Liver (tissue), 9 donors: ENCODE measurements around the gene AFDN. TPM values are rescaled to one million over a fixed set of nuclear protein-coding genes. Genes with fewer than 3 reads are reported as not detected.

Source experiments
- DNase-seq: peaks from one replicate; pipeline ENCODE4 v3.0.0-alpha.2; 2017; ENCODE audit warnings: low spot score
- H3K27ac ChIP-seq, 2 donors: one replicate each; pipeline ENCODE4 v1.7.0; 2013; ENCODE audit warnings: inconsistent platforms in 2 of 2, low read length in 2 of 2, control low read depth in 1 of 2, low read depth in 1 of 2, mild to moderate bottlenecking in 1 of 2
- H3K27me3 ChIP-seq, 4 donors: one replicate each; pipeline versions ENCODE4 v1.6.1 to v1.7.0; 2013; ENCODE audit warnings: low read length in 3 of 4, inconsistent platforms in 1 of 4, mild to moderate bottlenecking in 1 of 4, moderate library complexity in 1 of 4; ENCODE audit not compliant: control insufficient read depth in 4 of 4, insufficient read depth in 4 of 4
- H3K36me3 ChIP-seq, 4 donors: one replicate each; pipeline versions ENCODE4 v1.6.1 to v1.7.0; 2013; ENCODE audit warnings: low read length in 3 of 4, mild to moderate bottlenecking in 3 of 4, low read depth in 1 of 4, moderate library complexity in 1 of 4; ENCODE audit not compliant: control insufficient read depth in 4 of 4, insufficient read depth in 3 of 4
- H3K4me1 ChIP-seq, 4 donors: one replicate each; pipeline versions ENCODE4 v1.6.1 to v1.7.0; 2013; ENCODE audit warnings: low read length in 3 of 4, mild to moderate bottlenecking in 3 of 4, moderate library complexity in 1 of 4; ENCODE audit not compliant: control insufficient read depth in 4 of 4, insufficient read depth in 4 of 4
- H3K4me3 ChIP-seq, 3 donors: one replicate each; pipeline versions ENCODE4 v1.6.1 to v1.7.0; 2013; ENCODE audit warnings: low read length in 3 of 3, control low read depth in 1 of 3, low read depth in 1 of 3, mild to moderate bottlenecking in 1 of 3
- H3K9ac ChIP-seq, 2 donors: one replicate each; pipeline ENCODE4 v1.7.0; 2013; ENCODE audit warnings: low read length in 2 of 2, mild to moderate bottlenecking in 2 of 2, moderate library complexity in 2 of 2, control low read depth in 1 of 2, low read depth in 1 of 2
- H3K9me3 ChIP-seq, 4 donors: one replicate each; pipeline versions ENCODE4 v1.6.1 to v1.7.0; 2013; ENCODE audit warnings: low read length in 3 of 4; ENCODE audit not compliant: control insufficient read depth in 4 of 4
- ATF3 ChIP-seq: IDR thresholded peaks from 2 replicates; pipeline ENCODE4 v1.6.1; 2016; ENCODE audit warnings: antibody characterized with exemption
- CTCF ChIP-seq: fragments of 150-350 bp; IDR thresholded peaks from 2 replicates; pipeline ENCODE4 v1.5.1; 2017; ENCODE audit warnings: improper control_type of control experiment, low read depth, low read length; ENCODE audit not compliant: missing input control
- EGR1 ChIP-seq, 2 donors: IDR thresholded peaks; 2 replicates each; pipeline ENCODE4 v1.6.1; 2016 to 2018; ENCODE audit warnings: antibody characterized with exemption in 2 of 2, low read depth in 2 of 2
- FOXA1 ChIP-seq: IDR thresholded peaks from 2 replicates; pipeline ENCODE4 v1.6.1; 2016; ENCODE audit warnings: antibody characterized with exemption
- FOXA2 ChIP-seq: IDR thresholded peaks from 2 replicates; pipeline ENCODE4 v1.6.1; 2016; ENCODE audit warnings: antibody characterized with exemption
- GABPA ChIP-seq, 2 donors: IDR thresholded peaks in 1 of 2; conservative IDR thresholded peaks in 1 of 2; 2 replicates each; pipeline ENCODE4 v1.6.1; 2016; ENCODE audit warnings: antibody characterized with exemption in 2 of 2, mild to moderate bottlenecking in 1 of 2, moderate library complexity in 1 of 2
- HNF4A ChIP-seq, 2 donors: conservative IDR thresholded peaks; 2 replicates each; pipeline ENCODE4 v1.6.1; 2016; ENCODE audit warnings: antibody characterized with exemption in 2 of 2, mild to moderate bottlenecking in 2 of 2
- HNF4G ChIP-seq: IDR thresholded peaks from 2 replicates; pipeline ENCODE4 v1.6.1; 2016; ENCODE audit warnings: antibody characterized with exemption
- JUND ChIP-seq, 2 donors: IDR thresholded peaks; 2 replicates each; pipeline ENCODE4 v1.6.1; 2016; ENCODE audit warnings: antibody characterized with exemption in 2 of 2
- MAX ChIP-seq: IDR thresholded peaks from 2 replicates; pipeline ENCODE4 v1.6.1; 2016; ENCODE audit warnings: antibody characterized with exemption
- NR2F2 ChIP-seq: IDR thresholded peaks from 2 replicates; pipeline ENCODE4 v1.6.1; 2016; ENCODE audit warnings: antibody characterized with exemption
- RAD21 ChIP-seq, 2 donors: IDR thresholded peaks; 2 replicates each; pipeline ENCODE4 v1.6.1; 2016; ENCODE audit warnings: antibody characterized with exemption in 2 of 2, mild to moderate bottlenecking in 2 of 2
- REST ChIP-seq: IDR thresholded peaks from 2 replicates; pipeline ENCODE4 v1.6.1; 2016; ENCODE audit warnings: antibody characterized with exemption, mild to moderate bottlenecking
- RXRA ChIP-seq, 2 donors: IDR thresholded peaks; 2 replicates each; pipeline ENCODE4 v1.6.1; 2017 to 2018; ENCODE audit warnings: antibody characterized with exemption in 2 of 2, mild to moderate bottlenecking in 1 of 2
- SP1 ChIP-seq: IDR thresholded peaks from 2 replicates; pipeline ENCODE4 v1.6.1; 2018; ENCODE audit warnings: antibody characterized with exemption, mild to moderate bottlenecking
- TAF1 ChIP-seq: conservative IDR thresholded peaks from 2 replicates; pipeline ENCODE4 v1.6.1; 2016; ENCODE audit warnings: antibody characterized with exemption, mild to moderate bottlenecking
- YY1 ChIP-seq: IDR thresholded peaks from 2 replicates; pipeline ENCODE4 v1.6.1; 2016; ENCODE audit warnings: antibody characterized with exemption, mild to moderate bottlenecking
- ZBTB33 ChIP-seq: IDR thresholded peaks from 2 replicates; pipeline ENCODE4 v1.6.1; 2016; ENCODE audit warnings: antibody characterized with exemption
- WGBS: extraction: QIAGEN DNeasy Blood & Tissue Kit; methylation state at CpG from one replicate; pipeline ENCODE4 v1.1.7; 2013; 5-methylcytosine and 5-hydroxymethylcytosine counted together
- polyA plus RNA-seq, 2 donors: library from polyadenylated mRNA; stranded (reverse) in 1 of 2; unstranded in 1 of 2; fragments of 200-250 nt in 1 of 2; fragments of >200 nt in 1 of 2; fragmentation: Nextera tagmentation in 1 of 2; extraction: Ambion mirVana in 1 of 2; gene quantifications; one replicate each; pipeline versions ENCODE4 v1.2.1 to v1.2.3, GENCODE V29; 2013 to 2015
- total RNA-seq, 2 donors: library from RNA; depleted of rRNA; stranded (reverse); fragments of >200 nt; gene quantifications; one replicate each; pipeline ENCODE4 v1.2.3, GENCODE V29; 2014
- donor health status: healthy.
- donor health status: healthy.
- donor health status: healthy.
- donor health status: healthy.
- donor health status: healthy.

The AFDN gene
- total and polyA plus RNA-seq, 4 donors = 21.3 to 145 (median 29.3) TPM

GRCh38 chr6:167847936-167848335 is 21.2 kb downstream of the AFDN start:
- 61% methylated on average over 1 of the region's 1 CpG for WGBS
- Histone ChIP-seq H3K4me3 (no peak overlapping the region), H3K4me1 (peaks cover under 1 to 17% (median 2%) of the 10 kb centered on the region in 4 donors), H3K27me3 (no peaks in the 10 kb centered on the region), H3K27ac (no peak overlapping the region), H3K9ac (no peak overlapping the region), H3K9me3 (no peaks in the 10 kb centered on the region), H3K36me3 (no peaks in the 10 kb centered on the region)
- DNase-seq = no peak
- no peak for TF ChIP-seq FOXA2
- no peak for TF ChIP-seq JUND (IDR thresholded peaks at IDR 0.05)
- no peak for TF ChIP-seq HNF4G
- TF ChIP-seq ZBTB33 = no peak
- TF ChIP-seq TAF1 = no peak
- no peak for TF ChIP-seq YY1
- TF ChIP-seq SP1 = no peak
- no peak for TF ChIP-seq MAX
- TF ChIP-seq REST = no peak

- H3K27me3 ChIP-seq = no peaks in the 10 kb centered on the region
- WGBS = 98% methylated on average over 4 of the region's 4 CpGs
- H3K9ac ChIP-seq = no peak overlapping the region
- no peak overlapping the region for H3K27ac ChIP-seq
- H3K36me3 ChIP-seq = no peaks in the 10 kb centered on the region
- H3K4me3 ChIP-seq = no peak overlapping the region
- no peaks in the 10 kb centered on the region for H3K9me3 ChIP-seq
- peaks cover 0 to 15% (median under 1%) of the 10 kb centered on the region in 4 donors for H3K4me1 ChIP-seq
- TF ChIP-seq CTCF (no peak), NR2F2 (no peak), ATF3 (no peak), ZBTB33 (no peak), TAF1 (no peak), MAX (no peak), RAD21 (IDR thresholded peaks at IDR 0.05) (no peak), REST (no peak), GABPA (IDR thresholded peaks at IDR 0.05 in 1 of 2, conservative IDR thresholded peaks at IDR 0.05 in 1 of 2) (no peak), FOXA1 (no peak), FOXA2 (no peak), HNF4A (conservative IDR thresholded peaks at IDR 0.05) (no peak), HNF4G (no peak), RXRA (IDR thresholded peaks at IDR 0.05) (no peak), JUND (IDR thresholded peaks at IDR 0.05) (no peak), SP1 (no peak), YY1 (no peak), EGR1 (IDR thresholded peaks at IDR 0.05; ENCODE audit: low read depth in 2 of 2) (no peak)
- DNase-seq = no peak
Measured at GRCh38 chr6:167848783-167849182, 22.1 kb downstream of the AFDN start.
